NCI-H526 treated with DMSO at 0.1 percent for 48 hours (cell line): Measurements from ENCODE around the gene SHROOM4.

Experiments
- DNase-seq: peaks from one replicate; lab custom pipeline; 2025; lab: John Stamatoyannopoulos, UW

Gene SHROOM4, protein sequence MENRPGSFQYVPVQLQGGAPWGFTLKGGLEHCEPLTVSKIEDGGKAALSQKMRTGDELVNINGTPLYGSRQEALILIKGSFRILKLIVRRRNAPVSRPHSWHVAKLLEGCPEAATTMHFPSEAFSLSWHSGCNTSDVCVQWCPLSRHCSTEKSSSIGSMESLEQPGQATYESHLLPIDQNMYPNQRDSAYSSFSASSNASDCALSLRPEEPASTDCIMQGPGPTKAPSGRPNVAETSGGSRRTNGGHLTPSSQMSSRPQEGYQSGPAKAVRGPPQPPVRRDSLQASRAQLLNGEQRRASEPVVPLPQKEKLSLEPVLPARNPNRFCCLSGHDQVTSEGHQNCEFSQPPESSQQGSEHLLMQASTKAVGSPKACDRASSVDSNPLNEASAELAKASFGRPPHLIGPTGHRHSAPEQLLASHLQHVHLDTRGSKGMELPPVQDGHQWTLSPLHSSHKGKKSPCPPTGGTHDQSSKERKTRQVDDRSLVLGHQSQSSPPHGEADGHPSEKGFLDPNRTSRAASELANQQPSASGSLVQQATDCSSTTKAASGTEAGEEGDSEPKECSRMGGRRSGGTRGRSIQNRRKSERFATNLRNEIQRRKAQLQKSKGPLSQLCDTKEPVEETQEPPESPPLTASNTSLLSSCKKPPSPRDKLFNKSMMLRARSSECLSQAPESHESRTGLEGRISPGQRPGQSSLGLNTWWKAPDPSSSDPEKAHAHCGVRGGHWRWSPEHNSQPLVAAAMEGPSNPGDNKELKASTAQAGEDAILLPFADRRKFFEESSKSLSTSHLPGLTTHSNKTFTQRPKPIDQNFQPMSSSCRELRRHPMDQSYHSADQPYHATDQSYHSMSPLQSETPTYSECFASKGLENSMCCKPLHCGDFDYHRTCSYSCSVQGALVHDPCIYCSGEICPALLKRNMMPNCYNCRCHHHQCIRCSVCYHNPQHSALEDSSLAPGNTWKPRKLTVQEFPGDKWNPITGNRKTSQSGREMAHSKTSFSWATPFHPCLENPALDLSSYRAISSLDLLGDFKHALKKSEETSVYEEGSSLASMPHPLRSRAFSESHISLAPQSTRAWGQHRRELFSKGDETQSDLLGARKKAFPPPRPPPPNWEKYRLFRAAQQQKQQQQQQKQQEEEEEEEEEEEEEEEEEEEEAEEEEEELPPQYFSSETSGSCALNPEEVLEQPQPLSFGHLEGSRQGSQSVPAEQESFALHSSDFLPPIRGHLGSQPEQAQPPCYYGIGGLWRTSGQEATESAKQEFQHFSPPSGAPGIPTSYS (N-terminal part only)

DNA sequence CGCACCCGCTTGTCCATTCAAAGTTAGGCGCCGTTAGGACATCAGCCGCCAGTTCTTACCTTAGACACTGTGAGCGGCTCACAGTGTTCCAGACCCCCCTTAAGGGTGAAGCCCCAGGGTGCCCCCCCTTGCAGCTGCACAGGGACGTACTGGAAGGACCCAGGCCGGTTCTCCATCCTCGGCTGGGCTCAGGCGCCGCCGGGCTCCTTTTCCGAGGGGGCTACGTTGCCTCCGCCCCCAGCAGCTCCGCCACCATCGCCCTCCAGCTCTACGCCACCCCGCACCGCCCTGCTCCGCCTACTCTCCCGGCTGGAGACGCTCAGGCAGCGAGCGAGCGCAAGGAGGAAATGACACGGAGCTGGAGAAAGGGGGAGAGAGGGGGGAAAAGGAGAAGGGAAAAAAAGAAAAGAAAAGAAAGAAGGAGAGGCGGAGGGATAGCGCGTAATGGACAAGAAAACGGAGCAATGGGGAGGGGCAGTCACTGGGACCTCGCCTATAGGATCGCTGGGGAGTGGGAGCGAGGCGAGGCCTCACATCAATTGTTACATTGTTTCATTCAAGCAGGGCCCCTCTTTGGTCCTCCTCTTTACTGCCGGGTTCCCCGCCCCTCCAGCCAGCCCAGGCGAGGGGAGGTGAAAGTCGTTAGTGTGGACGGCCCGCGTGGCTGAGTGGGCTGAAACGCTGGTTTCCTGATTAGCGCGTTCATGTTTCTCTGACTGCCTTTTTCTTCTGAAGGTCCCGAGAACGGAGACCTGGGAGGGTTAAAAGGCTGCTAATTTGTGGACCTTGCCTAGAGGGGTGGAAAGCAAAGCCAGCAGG, at the start of gene SHROOM4:
Gene SHROOM4, minus strand, starts transcription at position 352 of the 819 bp plus-strand sequence. Its CDS starts 176 bp downstream, at position 176.
- no peak for DNase-seq

DNA sequence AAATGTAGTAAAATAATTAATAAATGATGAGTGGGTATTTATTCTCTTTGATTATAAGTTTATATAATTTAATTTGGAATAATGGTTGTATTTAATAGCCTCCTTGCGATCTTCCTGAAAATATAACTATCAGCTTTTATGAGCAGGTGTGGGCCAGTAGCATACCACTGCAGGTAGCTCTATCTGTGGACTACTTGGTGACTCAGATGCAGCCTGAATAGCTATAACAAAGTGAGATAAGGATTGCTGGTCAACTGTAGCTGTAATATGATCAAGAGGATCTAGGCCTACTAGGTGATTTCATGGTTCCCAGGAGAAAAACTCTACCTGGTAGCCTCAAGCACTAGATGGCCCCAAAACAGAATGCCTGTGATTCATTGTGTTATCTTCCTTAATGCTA, 49.5 kb upstream of the SHROOM4 start:
- no peak for DNase-seq

DNA sequence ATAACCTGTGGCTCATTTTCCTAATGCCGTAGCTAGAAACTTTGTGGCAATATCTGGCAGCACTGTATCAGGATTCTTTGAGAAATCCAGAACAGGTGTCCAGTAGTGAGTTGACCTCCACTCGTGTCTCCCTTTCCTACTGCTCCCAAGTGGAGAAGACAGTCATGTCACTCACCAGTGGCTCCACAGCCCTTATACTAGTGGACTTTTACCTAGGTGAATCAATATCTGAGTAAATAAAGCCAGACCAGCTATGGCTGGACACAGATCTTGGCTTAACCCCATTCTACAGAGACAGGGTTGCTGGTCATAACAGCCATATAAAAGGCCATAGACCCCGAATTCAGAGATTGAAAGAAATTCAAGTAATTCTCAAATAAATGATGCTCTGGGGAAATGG, 46.5 kb upstream of the SHROOM4 start:
- no peak for DNase-seq

DNA sequence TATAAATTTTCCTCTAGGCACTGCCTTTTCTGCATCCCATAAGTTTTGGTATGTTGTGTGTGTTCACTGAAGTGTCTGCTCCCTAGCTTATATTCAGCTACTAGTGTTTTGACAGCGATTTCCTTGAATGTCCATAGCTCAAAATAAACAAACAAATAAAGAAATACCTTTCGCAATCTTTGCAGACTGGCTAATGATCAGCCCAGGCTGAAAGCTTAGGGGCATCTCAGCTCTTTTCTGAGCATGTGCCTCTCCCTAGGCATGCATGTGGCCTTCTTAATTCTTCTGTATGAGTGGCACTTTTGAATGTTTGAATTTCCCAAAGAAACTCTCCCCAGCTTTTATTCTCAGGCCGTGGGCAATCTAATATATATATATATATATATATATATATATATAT, 44.6 kb upstream of the SHROOM4 start:
- no peak for DNase-seq

DNA sequence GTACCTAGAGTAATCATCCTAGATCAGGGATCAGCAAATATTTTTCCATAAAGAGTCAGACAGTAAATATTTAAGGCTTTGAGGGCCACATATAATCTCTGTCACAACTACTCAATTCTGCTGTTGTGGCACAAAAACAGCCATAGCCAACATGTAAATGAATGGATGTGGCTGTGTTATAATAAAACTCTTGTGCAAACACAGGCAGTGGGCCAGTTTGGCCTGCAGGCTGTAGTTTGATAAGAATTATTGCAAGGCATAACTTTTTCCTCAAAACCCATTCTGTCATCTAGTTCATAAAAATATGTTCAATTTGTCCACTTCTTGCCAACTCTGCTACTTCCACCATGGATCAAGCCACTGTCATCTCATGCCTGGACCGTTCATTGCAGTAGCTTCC, 39.4 kb upstream of the SHROOM4 start:
- DNase-seq, result no peak

DNA sequence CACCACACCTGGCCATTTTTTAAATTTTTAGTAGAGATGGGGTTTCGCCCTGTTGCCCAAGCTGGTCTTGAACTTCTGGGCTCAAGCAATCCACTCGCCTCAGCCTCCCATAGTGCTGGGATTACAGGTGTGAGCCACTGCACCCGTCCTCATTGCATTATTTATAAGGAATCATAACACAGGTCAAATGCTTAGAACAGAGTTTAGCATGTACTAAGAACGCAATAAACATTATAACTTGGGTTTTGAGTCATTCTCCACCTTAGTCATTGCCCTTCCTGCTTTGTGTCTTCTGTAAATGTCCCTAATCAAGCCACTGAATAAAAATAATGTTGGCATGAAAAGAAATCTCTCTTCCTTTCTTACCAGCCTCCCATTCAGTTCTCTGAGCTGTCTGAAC, 38.5 kb upstream of the SHROOM4 start:
- DNase-seq, result no peak

DNA sequence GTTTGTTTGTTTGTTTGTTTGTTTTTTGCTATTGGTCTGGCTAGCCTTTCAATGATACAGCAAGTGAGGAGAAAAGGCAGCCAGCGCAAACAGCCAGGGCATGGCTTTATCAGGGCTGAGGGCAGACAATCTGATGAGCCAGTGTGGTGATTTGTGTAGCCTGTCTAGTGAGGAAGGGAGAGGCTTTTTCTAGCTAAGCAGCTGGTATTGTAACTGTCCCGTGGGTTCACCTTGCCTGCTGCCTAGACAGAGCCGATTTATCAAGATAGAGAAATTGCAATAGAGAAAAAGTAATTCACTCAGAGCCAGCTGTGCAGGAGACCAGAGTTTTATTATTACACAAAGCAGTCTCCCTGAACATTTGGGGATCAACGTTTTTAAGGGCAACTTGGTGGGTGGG, 28.2 kb upstream of the SHROOM4 start:
- DNase-seq, result no peak

DNA sequence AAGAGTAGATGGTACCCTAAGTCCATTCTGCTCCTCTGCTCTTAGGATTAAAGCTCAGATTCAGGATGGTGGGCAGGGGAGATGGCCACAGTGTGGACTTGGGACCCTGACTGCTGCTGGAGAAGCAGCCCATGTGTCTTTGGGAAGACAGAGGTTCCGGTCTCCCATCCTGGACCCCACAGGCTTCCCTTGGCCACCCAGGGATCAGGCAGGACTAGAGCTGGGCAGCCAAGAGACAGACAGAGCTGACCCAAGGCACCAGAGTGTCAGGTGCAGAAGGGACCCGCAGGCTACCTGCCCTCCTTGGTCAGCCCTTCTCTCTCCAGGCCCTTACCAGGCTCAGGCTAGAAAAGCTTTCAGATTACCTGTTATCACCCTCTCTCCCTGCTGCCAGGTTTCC, 25.7 kb upstream of the SHROOM4 start:
- DNase-seq, result no peak

DNA sequence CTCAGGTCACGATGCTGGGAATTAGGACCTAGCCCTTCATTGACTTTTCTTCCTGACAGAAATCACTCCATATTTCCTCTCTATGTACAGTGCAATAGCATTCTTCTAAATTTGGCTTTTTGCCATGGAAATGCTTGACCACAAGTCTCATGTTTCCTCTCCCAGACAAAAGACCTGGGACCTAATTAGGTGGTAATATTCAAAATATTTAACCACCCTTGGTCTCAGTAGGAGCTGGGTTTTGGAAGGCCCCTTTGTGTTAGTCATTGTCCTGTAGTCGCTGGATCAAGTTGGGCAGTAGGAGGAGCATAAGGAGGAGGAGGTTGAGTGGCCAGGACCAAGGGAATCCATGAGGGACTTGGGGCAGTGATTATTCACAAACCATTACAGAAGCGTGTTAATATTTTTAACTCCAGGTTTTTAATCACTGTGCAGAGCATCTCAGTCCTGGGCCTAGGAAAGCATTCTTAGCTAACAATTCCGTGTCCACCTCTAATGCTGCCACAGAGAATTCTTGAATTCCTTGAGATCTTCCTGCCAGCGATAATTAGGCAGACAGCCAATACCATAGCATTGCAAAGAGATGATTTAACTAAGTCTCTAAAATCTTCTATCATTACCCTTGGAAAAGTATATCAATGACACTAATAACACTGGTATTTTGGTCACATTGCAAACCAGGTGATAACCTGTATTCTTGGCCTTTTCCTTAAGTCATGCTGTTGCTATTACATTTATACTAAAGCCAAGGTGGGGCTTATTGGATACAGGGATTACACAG, 25.0 kb upstream of the SHROOM4 start:
- DNase-seq, result no peak

DNA sequence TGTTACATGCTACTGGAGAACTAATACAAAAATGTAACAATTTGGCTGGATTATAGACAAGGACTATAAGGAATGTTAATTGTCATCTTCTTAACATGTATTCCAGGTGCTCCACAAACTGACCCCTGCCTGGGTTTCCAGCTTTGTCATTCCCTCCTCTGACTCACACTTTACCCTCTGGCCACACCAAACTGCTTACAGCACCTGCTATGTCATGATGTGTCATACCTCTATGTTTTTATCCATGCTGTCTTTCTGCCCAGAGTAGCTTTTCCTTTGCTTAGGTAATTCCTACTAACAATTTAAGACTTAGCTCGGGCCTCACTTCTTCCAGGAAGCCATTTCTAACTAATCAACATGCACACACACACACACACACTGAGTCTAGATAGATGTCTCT, 14.0 kb upstream of the SHROOM4 start:
- DNase-seq, result no peak

DNA sequence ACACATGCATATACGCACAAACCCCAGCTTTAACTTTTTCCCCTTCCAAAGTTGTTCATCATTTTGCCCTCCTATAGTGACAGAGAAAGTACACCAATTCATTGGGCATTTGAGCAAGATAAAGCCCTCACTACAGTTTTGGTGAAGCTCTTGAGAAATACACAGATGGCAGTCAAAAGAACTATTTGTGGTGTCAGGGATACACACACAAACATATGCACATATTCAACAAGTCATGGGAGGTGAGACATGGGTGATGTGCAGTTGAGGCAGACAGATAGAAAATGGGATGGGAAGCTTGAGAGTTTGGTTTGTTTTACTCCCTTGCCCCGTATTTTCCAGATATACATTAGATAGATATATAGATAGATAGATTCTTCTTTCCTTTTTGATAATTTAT, 11.8 kb upstream of the SHROOM4 start:
- no peak for DNase-seq

DNA sequence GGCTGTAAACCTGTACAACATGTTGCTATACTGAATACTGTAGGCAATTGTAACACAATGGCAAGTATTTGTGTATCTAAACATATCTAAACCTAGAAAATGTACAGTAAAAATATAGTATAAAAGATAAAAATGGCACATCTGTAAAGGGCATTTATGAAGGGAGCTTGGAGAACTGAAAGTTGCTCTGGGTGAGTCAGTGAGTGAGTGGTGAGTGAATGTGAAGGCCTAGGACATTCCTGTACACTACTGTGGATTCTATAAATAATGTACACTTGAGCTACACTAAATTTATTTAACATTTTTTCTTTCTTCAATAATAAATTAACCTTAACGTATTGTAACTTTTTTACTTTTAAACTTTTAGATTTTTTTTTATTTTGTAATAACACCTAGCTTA, 5.0 kb upstream of the SHROOM4 start:
- no peak for DNase-seq

DNA sequence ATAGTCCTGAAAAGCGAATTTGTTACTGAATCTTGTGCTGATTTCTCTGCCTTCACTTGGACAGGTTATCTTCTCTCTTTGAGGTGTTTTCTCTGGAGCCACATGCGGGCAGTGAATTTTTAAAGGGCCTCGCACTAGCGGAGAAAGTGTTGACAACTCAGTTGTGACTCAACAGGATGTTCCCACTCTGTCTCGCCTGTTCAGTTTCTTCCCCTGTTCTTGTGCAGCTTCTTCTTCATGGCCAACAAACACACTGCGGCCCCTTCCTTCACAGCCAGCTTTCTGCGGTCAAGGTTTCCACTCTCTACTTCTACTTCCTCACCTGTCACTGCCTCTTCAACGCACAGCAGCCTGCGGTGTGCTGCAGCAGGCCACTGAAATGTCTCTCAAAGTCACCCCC, 1.1 kb upstream of the SHROOM4 start:
- no peak for DNase-seq

DNA sequence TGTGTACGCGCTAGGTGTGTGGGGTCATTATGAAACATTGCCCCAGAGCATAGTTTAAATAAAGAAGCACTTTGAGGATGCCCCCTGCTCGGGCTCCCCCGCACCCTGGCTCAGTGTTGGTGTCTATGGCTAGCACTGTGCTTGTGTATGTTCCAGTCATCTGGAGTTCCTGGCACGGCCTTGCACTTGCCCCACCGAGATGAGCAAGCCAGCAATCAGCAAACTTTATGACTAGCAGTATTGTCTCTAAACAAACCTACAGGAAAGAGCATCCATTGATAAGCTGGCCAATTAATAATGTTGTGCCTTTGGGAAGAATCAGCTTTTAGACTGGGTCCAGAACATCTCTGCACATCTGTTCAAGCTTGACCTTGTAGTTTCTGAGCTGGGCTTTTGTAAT, 707 bp upstream of the SHROOM4 start:
- no peak for DNase-seq

DNA sequence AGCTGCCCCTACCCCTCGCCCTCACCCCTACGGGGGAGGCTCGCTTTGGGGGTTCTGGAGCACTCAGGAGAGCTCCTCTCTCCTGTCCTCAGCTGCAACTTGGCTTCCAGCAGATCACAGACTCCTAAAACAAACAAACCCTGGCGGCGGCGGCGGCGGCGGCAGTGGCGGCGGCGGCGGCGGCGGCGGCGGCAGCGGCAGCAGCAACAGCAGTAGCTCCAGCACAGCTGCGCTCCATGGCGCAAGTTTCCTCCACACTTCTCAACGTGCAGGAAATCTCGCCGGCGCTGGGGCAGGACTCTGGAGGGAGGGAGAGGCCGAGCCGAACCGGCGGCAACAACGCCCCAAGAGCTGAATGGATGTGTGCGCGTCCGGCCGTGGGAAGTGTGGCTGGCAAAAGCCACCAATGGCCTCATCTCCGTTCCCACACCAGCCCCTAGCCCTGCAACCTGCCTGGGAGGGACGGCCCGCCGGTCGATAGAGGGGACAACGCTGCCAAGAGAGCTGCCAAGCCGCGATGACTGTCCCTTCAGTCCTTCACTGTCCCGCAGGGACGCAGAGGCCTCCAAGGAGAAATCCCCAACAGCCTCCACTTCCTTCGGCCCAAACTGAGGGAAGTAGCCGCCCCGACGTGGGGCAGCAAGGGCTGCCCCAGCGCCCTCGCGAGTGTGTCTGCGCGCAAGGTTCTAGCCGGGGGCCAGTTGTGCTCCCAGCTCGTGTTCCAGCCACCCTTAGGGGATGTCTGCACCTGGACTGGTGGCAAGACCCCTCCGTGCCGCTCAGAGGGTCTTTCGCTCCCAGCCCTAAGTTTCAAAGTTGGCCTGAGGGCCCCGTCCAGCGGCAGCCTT, 775 bp downstream of the SHROOM4 start:
- peak; percentile 3 for DNase-seq

DNA sequence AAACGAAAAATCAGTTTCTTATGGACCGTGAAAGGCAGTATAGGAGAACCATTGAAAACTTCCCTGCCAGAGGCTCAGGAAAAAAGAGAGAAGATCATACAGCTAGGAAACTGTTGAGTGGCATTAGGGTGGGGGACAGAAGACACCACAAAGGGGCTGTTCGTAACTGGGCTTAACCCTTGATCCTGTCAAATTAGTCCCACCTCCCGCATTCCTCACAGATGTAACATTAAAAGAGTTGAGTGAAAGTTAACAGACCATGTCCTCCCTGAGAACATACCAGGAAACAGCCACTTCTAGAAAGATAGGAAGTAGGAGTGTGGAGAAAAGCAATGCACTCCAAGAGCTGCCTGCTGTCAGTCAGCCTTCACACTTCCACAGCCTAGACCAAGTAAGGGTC, 8.7 kb downstream of the SHROOM4 start:
- DNase-seq, result no peak

DNA sequence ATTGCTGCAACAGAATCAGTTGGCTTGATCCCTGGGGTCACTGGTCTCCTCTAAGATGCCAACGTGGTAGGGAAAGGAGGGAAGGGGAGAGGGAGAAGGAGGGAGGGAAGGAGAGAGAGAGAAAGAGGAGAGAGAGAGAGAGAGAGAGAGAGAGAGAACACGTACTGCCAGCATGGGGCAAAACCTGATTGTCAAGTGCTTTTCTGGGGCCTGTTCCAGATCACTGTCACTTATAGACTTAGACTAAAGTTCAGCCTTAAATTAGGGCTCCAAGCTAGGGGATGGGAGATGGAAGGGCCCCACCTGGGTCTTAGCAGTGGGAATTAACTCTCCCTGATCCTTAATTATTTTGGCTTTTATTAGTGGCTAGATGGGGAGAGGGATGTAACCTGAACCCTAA, 12.9 kb downstream of the SHROOM4 start:
- no peak for DNase-seq

DNA sequence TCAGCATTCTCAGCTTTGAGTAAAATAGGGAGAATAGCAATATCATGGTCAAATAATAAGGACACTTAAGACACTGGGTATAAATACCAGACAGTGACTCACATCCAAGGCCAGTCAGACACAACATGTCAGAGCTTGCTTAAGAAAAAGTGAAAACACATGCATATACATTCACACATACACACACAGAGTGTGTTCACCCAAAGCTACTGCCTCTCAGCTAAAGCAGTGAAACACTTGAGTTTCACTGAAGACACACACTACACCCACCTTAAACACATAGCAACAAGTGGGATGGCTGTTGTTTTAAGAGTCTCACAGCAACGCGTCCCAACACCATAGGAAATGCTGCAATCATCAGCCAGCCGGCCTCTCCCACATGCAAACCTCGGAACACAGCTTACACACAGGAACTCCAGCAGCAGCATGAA, 14.4 kb downstream of the SHROOM4 start:
- DNase-seq, result no peak

DNA sequence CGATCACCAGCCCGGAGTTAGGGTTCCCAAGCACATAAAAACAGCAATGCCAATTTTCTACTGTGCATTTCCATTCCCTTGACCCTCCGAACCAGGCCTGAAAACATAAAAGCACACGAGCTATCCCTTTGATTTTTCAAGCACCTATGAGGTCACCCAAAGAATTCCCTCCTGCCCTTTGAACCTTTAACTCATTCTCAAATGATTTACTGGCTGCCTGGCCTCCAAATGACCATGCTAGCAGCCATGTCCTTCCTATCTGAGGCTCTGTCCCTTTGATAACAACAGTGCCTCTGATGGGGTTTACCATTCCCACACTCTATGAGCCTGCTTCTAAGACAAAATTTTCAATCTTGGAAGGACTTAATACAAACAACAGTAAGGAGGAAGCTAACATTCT, 15.2 kb downstream of the SHROOM4 start:
- no peak for DNase-seq

DNA sequence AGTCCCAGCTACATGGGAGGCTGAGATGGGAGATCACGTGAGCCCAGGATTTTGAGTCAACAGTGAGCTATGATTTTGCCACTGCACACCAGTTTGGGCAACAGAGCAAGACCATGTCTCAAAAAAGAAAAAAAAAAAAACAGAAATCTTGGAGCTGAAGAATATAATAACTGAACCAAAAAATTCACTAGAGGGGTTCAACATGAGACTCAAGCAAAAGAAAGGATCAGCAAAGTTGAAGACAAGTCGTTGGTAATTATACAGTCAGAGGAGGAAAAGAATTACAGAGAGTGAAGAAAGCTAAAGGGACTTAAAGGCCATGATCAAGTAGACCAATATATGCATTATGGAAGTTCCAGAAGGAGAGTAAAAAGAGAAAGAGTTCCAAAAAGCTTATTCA, 26.9 kb downstream of the SHROOM4 start:
- DNase-seq, result no peak
